Activated naive CD8-positive, alpha-beta T cell treated with anti-CD3 and anti-CD28 coated beads, Interleukin-2, amount 50 U/mL, for 16 hours (primary cell): ENCODE results near the gene DST.

Experiments used
- DNase-seq: peaks from one replicate; pipeline ENCODE4 v3.0.0-alpha.2; 2020; ENCODE audit warnings: low read depth, low spot score

Gene DST

GRCh38 chr6:56538851-56539250 is 103.8 kb downstream of the DST start:
- no peak for DNase-seq

DNA sequence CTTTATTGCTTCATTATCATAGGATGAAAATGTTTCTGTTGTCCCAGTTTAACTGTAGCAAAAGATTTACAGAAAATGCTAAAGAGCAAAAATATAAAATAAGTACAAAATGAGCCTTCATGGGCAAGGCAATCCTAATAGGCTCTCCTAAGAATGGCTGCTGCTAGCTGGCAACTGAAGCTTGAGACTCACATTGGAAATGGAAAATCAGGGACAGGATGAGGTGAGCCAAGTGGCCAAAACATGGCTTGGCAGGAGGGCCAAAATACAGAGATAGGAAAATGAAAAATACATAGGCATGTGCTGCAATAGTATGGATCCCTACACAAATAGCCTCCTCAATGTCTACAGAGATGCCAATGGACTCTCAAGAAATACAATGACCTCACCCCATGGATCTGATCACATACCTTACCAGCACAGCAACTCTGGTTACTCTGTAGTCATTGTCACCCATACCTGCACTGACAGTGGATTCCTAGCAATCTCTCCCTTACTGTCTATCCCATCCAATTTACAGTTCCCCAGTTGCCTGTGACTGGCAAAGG is 105.4 kb downstream of the DST start:
- DNase-seq = no peak

DNA sequence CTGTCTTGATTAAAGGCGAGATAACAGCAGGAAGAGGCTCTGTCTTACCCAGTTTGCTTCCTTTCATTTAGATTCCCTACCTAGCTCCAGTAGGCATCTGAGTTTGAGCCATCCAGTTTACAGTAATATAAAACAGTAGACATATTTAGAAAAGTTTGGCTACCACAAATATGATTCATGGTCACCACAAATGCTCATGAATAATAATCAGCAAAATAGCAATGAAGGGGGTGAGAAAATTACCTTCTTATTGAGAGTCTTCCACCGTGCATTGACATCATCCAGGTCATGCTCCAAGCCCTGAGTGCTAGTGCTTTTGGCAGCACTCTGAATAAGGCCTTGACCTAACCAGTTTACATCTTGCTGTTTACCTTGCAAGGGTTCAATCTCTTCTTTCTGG is 106.2 kb downstream of the DST start:
- no peak for DNase-seq

DNA sequence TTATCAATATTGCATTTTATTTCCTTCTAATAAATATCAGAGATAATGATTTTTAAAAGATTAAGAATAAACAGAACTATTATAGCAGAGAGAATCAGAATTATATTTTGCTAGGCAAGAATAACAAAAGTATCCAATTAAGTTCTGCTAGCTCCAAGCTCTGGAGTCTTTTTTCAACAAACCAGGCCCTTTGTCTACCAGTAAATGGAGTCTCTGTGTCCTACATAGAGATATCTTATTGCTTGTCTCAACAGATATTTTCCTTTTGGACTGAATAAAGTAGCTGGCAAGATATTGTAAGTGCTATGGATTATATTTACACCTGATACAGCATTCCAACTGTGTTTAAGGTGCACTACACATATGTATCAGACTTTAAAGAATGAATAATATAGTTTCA is 107.1 kb downstream of the DST start:
- no peak for DNase-seq

GRCh38 chr6:56534680-56535419 is 107.8 kb downstream of the DST start:
- DNase-seq = no peak

GRCh38 chr6:56532766-56533551 is 109.7 kb downstream of the DST start:
- no peak for DNase-seq

- no peak for DNase-seq
These were observed 110.7 kb downstream of the DST start for GRCh38 chr6:56531839-56532595.

GRCh38 chr6:56529594-56530191 is 113.0 kb downstream of the DST start:
- DNase-seq = no peak

DNA sequence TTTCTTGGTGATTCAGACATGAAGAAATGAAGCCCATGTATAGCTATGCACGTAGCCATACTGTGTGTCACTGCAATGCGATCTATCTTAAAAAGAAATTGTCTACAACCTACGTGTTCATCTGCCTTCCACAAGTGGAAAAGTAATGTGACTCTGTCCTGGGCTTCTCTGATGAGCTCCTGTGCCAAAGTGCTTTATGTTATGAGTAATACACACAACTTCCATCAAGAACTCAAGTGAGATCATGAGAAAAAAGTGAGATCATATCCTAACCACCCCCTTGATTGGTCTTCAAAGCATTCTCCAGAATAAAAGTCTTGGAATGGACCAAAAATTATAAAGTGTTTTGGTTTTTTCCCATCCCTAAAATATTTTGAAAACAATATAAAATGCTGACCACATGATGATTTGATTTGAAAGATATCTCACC is 114.3 kb downstream of the DST start:
- DNase-seq = no peak

GRCh38 chr6:56527934-56528333 is 114.8 kb downstream of the DST start:
- no peak for DNase-seq

DNA sequence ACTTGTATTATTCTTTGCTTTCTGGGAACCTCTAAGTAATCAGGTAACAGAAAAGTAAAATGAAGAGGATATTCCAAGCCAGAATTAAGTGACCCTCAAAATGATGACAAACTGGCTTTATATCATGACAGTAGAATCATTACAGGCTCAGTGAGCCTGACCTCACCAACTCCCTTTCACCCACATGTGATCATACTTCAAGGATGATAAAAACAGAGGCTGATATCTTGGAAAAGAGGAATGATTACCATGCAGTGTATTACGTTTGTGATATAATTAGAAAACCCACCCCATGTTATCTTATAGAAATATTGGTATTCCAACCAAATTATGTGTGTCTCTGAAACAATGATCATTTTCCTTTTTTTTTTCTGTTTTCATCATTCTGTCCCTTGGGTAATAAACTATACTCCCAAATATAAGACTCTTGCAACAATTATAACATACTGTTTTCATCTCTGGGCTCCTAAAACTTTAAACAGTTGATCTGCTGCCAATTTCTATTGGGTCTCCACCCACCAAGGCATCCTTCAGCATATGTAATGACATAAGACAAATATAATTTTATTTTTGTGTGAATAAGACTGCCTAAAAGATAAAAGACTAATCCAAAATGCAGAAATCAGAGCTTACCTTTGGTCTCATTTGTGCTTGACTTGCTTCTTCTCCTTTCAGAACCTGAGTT is 115.7 kb downstream of the DST start:
- DNase-seq = no peak

GRCh38 chr6:56525974-56526789 is 116.5 kb downstream of the DST start:
- no peak for DNase-seq

- DNase-seq = no peak
These were observed 117.6 kb downstream of the DST start for GRCh38 chr6:56524891-56525703.

GRCh38 chr6:56522495-56523270 is 120.0 kb downstream of the DST start:
- no peak for DNase-seq

DNA sequence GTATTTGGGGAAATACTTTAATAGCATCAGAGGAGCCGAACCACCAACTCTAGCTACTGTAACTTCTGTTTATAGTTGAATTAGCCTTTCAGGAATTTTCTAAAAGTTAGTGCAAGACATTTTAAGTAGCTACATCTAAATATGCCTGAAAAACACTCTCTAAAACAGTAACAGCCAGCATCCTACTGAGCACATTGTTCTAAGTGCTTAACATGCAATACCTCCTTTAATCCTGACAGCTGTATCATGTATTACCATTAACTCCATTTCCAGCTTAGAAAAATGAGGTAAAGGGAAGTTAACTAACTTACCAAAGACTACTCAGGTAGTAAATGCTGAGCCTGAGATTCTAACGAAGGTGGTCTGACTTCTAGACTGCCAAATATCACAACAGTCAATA is 120.7 kb downstream of the DST start:
- DNase-seq = no peak

- no peak for DNase-seq
These were observed 121.2 kb downstream of the DST start for GRCh38 chr6:56521454-56521853.

DNA sequence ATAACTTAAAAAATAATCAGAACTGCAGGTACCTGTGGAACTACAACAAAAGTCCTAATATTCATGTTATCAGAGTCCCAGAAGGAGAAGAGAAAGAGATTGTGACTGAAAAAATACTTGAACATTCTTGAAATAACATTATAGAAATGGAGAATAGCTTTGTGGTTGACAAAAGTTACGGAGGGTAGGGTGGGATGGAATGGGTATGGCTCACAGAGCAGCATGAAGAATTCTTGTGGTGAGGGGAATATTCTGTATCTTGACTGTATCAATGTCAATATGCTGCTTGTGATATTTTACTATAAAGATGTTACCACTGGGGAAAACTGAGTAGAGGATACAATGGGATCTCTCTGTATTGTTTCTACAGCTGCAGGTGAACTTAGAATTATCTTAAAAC is 122.5 kb downstream of the DST start:
- no peak for DNase-seq

GRCh38 chr6:56518995-56519767 is 123.5 kb downstream of the DST start:
- no peak for DNase-seq
